ENCODE data around the gene SMNDC1. TPM values are rescaled to one million over a fixed set of nuclear protein-coding genes. Genes with fewer than 3 reads are reported as not detected.
"Not testable (repeated sequence)": the region's sequence is repeated elsewhere in the genome, so short reads cannot be mapped to it uniquely, and the experiment has no call there.

SMNDC1 gene
- total RNA-seq, 1 donor from 2014 or later: 46.7 TPM

DNA sequence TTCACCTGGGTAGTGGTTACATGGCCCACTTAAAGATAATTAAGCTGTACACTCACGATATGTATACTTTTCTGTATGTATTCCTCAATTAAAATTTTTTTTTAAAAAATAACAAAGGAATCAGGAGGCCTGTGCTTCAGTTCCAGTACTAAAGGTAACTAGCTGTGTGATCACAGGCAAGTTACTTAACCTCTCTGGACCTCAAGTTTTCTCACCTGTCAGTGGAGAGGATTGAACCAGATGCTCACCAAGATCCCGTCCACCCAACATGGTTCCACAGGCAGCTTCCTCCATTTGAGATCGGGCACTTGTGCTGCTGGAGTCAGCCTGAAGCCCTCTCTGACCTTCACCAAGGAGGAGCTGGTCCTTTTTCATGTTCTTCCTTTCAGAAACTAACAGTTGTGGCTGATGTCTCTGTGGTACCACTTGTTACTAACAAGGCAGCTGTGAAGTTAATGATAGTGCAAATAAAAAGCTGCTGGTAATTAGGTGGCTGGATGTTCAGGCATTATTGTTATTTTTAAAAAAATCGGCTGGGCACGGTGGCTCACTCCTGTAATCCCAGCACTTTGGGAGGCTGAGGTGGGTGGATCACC lies 29.4 kb upstream of the SMNDC1 start:
- Mint-ChIP-seq H3K36me3 (ENCODE audit: low read depth, unreplicated experiment) (peaks cover 4% of the 10 kb centered on the region), H3K27ac (ENCODE audit: unreplicated experiment) (no peak overlapping the region), H3K9me3 (ENCODE audit: unreplicated experiment) (peaks cover 18% of the 10 kb centered on the region), H3K4me3 (ENCODE audit: unreplicated experiment) (no peak overlapping the region), H3K27me3 (ENCODE audit: low read depth, unreplicated experiment) (no peaks in the 10 kb centered on the region), H3K4me1 (ENCODE audit: low read depth, unreplicated experiment) (peaks cover 11% of the 10 kb centered on the region)
- TF ChIP-seq, protein P1, sequence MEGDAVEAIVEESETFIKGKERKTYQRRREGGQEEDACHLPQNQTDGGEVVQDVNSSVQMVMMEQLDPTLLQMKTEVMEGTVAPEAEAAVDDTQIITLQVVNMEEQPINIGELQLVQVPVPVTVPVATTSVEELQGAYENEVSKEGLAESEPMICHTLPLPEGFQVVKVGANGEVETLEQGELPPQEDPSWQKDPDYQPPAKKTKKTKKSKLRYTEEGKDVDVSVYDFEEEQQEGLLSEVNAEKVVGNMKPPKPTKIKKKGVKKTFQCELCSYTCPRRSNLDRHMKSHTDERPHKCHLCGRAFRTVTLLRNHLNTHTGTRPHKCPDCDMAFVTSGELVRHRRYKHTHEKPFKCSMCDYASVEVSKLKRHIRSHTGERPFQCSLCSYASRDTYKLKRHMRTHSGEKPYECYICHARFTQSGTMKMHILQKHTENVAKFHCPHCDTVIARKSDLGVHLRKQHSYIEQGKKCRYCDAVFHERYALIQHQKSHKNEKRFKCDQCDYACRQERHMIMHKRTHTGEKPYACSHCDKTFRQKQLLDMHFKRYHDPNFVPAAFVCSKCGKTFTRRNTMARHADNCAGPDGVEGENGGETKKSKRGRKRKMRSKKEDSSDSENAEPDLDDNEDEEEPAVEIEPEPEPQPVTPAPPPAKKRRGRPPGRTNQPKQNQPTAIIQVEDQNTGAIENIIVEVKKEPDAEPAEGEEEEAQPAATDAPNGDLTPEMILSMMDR (IDR thresholded peaks at IDR 0.05; ENCODE audit: insufficient read depth, low read depth, low read length): no peak
- no peak for TF ChIP-seq EZH2 (IDR thresholded peaks at IDR 0.05; ENCODE audit: insufficient read depth, low read length)
- Histone ChIP-seq H4K20me1 (ENCODE audit: insufficient read depth, low read length) (no peaks in the 10 kb centered on the region), H3K79me2 (ENCODE audit: insufficient read depth, low read length) (no peaks in the 10 kb centered on the region), H3K9ac (ENCODE audit: low read length) (no peak overlapping the region), H3K4me3 (ENCODE audit: insufficient read depth, low read depth, low read length) (no peak overlapping the region), H3K27me3 (ENCODE audit: insufficient read depth, low read length) (no peaks in the 10 kb centered on the region), H3K27ac (ENCODE audit: low read depth, low read length) (no peak overlapping the region), H3K4me1 (ENCODE audit: insufficient read depth, low read length) (peaks cover 12% of the 10 kb centered on the region), H3K36me3 (ENCODE audit: insufficient read depth, low read length) (no peaks in the 10 kb centered on the region), H2AFZ (ENCODE audit: low read depth, low read length) (no peak overlapping the region), H3K4me2 (ENCODE audit: low read length) (no peak overlapping the region), H3K9me3 (ENCODE audit: insufficient read depth, low read depth, low read length) (peaks cover 7% of the 10 kb centered on the region)
- DNase-seq (ENCODE audit: low read depth) (no peak), FAIRE-seq (no peak)

GRCh38 chr10:110331226-110331795 lies 26.6 kb upstream of the SMNDC1 start:
- not testable (repeated sequence) for FAIRE-seq
- H3K9me3 Mint-ChIP-seq (ENCODE audit: unreplicated experiment): peaks cover 24% of the 10 kb centered on the region

DNA sequence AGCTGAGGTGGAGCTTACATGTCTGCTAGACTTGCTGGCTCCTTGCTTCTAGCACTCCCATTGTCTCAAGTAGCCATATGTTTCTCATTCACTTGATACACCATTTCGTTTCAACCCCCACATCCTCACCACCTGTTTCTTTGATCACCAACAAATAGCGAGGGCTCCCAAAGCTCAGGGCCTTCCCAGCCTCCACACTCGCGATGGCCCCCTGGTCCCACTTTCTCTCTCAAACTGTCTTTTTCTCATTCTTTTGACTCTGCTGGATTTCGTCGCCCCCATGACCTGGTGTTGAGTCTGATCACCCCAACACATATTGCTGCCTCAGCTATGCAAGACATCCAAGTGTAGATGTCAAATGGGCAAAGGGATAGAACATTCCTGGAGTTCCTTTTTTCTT lies 26.0 kb upstream of the SMNDC1 start:
- Histone ChIP-seq H3K27ac (ENCODE audit: low read depth, low read length) (no peak overlapping the region), H3K36me3 (ENCODE audit: insufficient read depth, low read length) (no peaks in the 10 kb centered on the region), H3K9ac (ENCODE audit: low read length) (no peak overlapping the region), H3K79me2 (ENCODE audit: insufficient read depth, low read length) (no peaks in the 10 kb centered on the region), H4K20me1 (ENCODE audit: insufficient read depth, low read length) (no peaks in the 10 kb centered on the region), H3K4me2 (ENCODE audit: low read length) (no peak overlapping the region), H3K9me3 (ENCODE audit: insufficient read depth, low read depth, low read length) (peaks cover 7% of the 10 kb centered on the region), H3K27me3 (ENCODE audit: insufficient read depth, low read length) (no peaks in the 10 kb centered on the region), H3K4me1 (ENCODE audit: insufficient read depth, low read length) (peaks cover 22% of the 10 kb centered on the region), H2AFZ (ENCODE audit: low read depth, low read length) (no peak overlapping the region), H3K4me3 (ENCODE audit: insufficient read depth, low read depth, low read length) (no peak overlapping the region)
- Mint-ChIP-seq H3K27ac (ENCODE audit: unreplicated experiment) (no peak overlapping the region), H3K4me3 (ENCODE audit: unreplicated experiment) (no peak overlapping the region), H3K36me3 (ENCODE audit: low read depth, unreplicated experiment) (peaks cover 4% of the 10 kb centered on the region), H3K4me1 (ENCODE audit: low read depth, unreplicated experiment) (peaks cover 18% of the 10 kb centered on the region), H3K9me3 (ENCODE audit: unreplicated experiment) (peaks cover 27% of the 10 kb centered on the region), H3K27me3 (ENCODE audit: low read depth, unreplicated experiment) (no peaks in the 10 kb centered on the region)
- FAIRE-seq (no peak), DNase-seq (ENCODE audit: low read depth) (no peak)
- TF ChIP-seq, protein P1 (IDR thresholded peaks at IDR 0.05; ENCODE audit: insufficient read depth, low read depth, low read length): no peak
- no peak for TF ChIP-seq EZH2 (IDR thresholded peaks at IDR 0.05; ENCODE audit: insufficient read depth, low read length)

More at GRCh38 chr10:110331226-110331795, 26.6 kb upstream of the SMNDC1 start:
- H3K4me3 ChIP-seq (ENCODE audit: insufficient read depth, low read depth, low read length); H3K79me2 ChIP-seq (ENCODE audit: insufficient read depth, low read length); H3K27me3 ChIP-seq (ENCODE audit: insufficient read depth, low read length); H4K20me1 ChIP-seq (ENCODE audit: insufficient read depth, low read length); H3K4me2 ChIP-seq (ENCODE audit: low read length); H3K36me3 ChIP-seq (ENCODE audit: insufficient read depth, low read length); H3K4me3 Mint-ChIP-seq (ENCODE audit: unreplicated experiment); H3K27ac ChIP-seq (ENCODE audit: low read depth, low read length); H3K36me3 Mint-ChIP-seq (ENCODE audit: low read depth, unreplicated experiment); H3K9ac ChIP-seq (ENCODE audit: low read length); H3K27ac Mint-ChIP-seq (ENCODE audit: unreplicated experiment); H2AFZ ChIP-seq (ENCODE audit: low read depth, low read length); H3K27me3 Mint-ChIP-seq (ENCODE audit: low read depth, unreplicated experiment); H3K9me3 ChIP-seq (ENCODE audit: insufficient read depth, low read depth, low read length); DNase-seq (ENCODE audit: low read depth): not testable (repeated sequence)
- H3K4me1 Mint-ChIP-seq (ENCODE audit: low read depth, unreplicated experiment): peaks cover 17% of the 10 kb centered on the region
- peaks cover 21% of the 10 kb centered on the region for H3K4me1 ChIP-seq (ENCODE audit: insufficient read depth, low read length)
